Measurements from ENCODE around the gene ITGB7.
"Not testable (repeated sequence)": the region's sequence is repeated elsewhere in the genome, so short reads cannot be mapped to it uniquely, and the experiment has no call there.

ITGB7 gene

DNA sequence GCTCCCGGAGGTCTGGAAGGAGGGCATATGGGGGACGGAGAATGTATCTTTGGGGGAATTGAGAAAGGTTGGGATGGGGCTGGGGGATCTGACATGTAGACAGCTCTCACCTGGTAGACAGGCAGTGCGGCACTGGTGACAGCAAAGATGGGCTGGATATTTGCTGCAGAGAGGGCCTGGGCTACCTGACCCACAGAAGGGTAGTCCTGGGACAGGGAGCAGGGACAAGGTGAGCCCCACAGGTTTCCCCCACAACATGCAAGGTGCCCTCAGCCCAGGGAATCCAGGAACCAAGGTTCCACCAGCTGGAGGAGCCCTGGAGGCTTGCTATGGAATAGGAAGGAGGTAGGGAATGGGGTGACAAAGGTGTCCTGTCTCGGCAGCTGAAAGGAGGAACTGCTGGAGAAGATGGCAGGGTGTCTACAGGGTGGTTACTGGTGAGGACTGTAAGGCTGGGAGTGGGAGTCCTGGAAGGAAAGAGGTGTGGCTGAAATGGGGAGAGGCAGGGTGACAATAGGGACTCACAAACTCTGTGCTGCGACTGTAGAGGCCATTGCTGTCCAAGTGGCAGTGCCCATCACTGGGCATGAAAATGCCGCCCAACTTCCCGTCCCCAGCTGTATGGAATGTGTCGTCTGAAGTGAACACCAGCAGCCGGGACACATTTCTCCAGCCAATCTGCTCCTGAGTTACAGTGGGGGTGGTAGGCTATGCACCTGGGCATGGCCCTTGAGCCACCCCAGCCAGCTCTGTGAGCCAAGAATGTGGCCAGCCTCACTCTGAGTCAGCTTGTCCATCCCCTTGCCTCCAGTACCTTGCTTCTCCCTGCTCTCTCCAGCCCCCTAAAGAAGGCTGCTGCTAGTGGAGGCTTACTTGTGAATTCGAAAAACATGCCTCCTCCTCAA lies 11.3 kb downstream of the ITGB7 start:
- no peak for DNase-seq

DNA sequence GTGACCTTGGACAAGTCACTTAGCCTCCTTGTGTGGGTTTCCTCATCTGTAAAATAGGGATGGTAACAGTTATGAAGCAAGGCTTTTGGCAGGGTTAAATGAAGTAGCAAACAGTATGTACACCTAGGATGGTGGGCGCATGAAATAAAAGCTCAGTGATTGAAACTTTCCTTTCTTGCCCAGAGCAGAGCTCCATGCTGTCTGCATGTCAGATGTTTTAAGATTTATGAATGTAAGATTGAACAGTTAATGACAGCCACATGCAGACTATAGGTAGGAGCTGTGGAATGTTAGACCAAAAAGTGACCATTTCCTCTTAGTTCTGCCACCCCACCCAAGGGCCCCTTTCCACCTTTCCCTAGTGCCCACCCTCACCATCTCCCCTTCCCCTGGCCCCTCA lies 12.1 kb downstream of the ITGB7 start:
- DNase-seq, result no peak

DNA sequence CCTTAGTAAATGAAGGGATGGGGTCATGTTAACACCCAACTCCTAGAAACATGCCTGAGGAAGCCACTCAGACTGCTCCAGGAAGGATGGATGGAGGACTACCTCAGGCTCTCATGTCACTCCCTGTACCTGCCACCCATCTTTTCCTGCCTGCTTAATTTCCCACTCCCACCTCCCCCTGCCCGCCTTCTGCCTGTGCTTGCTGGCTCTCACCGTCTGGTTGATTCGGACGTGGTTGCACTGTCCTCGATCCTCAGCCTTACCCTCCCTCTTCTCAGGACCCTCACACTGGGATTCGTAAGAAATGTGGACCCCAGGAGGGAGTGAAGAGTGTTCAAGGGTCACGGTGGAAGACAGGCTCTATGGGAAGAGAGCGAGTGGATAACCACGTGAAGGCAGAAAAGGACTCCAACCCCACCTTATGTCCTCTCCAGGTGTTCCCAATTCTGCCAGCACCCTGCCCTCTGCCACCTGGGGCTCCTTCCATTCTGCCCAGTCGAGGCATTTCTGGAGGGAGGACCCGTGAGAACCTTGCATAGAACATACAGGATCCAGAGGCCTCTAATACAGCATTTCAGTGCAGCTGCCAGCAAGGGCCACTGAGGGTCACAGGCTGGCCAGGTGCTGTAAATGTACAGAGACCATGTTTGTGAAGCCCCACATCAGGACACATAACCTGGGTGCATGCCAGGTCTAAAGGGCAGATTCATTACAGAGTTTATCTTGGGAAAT lies 12.9 kb downstream of the ITGB7 start:
- no peak for DNase-seq

DNA sequence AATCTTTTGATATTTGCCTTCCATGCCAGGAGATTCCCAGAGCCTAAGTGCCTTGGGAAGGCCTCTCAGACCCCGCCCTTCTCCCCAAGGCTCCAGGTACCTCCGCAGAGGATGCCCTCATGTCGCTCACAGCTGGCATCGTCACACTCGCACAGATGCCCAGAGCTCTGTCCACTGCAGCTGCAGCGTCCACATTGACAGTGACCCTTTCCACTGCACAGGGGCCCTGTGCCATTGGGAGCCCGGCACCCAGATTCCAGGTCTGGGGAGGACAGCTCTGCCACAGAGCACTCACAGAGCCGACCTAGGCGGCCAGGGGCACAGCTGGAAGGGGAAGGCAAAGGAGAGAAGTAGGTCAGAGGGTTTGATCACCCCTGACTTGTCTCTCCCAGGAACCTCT lies 14.0 kb downstream of the ITGB7 start:
- no peak for DNase-seq

DNA sequence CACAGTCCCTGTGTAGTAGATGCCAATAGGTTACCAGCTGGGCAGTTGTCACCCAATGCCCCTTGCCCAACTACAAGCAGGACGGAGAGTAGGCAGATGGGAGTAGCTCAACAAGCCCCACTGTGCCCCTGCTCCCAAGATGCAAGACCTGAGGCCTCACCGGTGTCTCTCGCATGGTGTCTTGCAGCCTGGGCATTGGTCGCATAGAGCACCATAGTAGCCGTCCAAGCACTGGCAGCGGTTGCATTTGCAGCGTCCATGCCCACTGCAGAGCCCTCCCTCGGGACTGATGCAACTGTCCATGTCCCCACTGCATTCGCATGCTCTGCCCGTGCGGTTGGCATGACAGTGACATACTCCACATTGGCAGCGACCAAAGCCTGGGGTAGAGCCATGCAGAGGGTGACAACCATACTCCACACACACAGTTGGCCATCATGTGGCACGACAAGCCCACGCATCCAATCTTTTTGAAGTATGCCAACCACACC lies 14.5 kb downstream of the ITGB7 start:
- no peak for DNase-seq

DNA sequence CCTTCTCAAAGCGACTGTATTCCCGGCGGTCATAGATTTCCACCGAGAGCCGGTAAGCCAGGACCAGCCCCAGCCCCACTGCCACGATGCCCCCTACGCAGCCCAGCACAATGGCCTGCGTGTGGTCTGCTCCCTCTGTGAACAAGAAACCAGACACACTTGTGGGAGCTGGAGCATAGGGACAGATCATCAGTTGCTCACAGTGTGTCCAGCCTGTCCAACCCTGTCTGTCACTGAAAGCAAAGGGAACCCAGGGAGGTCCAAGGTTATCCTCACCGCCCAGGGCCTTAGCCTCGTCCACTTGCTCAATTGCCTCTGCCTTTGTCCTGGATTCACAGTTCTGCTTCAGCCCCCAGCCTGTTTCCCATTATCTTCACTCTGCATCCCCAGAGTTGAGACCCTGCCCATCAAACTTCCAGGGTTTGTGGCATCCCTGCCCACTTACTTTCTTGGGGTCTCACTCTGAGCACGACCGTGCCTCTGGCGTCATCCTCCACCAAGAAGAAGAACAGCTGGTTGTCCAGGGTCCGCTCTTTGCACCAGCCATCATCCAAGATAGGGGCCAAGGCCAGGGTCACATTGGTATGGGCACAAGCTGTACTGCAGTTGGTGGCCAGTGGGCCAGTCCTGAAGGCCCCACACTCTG lies 15.0 kb downstream of the ITGB7 start:
- no peak for DNase-seq

DNA sequence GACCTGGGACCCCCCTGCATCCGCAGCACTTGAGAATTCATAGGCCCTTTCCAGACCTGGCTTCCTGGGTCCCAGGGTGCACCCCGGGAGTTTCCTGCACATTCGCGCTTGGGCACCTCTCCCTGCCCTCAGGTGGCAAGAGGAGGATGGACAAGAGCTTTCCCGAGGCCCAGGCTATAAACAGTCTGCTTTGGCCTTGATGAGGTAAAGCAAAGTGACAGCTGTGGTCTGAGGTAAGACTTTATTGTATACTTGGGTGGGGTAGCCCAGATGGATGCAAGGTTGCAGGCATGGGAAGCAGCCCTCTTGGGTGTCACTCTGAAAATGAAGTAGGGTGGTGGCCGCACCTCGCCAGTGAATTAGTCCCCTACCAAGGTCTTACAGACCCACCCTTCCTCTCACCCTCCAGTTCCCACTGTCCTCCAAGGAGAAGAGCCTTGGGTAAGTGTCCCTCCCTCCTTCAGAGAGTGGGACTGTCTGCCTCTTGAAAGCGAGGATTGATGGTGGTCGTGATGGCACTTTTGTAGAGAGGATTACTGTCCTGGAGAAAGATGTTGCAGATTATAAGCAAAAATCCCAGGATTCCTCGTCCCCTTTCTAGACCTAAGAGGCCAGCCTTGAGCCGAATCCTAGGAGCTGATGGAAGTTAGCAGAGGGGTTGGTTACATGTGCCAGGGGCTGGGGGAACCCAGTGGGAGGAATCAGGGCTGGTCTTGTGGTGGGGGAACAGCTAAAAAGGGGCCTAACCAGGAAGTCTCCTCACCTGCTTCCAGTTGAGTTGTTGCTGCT lies 15.8 kb downstream of the ITGB7 start:
- DNase-seq, result no peak

DNA sequence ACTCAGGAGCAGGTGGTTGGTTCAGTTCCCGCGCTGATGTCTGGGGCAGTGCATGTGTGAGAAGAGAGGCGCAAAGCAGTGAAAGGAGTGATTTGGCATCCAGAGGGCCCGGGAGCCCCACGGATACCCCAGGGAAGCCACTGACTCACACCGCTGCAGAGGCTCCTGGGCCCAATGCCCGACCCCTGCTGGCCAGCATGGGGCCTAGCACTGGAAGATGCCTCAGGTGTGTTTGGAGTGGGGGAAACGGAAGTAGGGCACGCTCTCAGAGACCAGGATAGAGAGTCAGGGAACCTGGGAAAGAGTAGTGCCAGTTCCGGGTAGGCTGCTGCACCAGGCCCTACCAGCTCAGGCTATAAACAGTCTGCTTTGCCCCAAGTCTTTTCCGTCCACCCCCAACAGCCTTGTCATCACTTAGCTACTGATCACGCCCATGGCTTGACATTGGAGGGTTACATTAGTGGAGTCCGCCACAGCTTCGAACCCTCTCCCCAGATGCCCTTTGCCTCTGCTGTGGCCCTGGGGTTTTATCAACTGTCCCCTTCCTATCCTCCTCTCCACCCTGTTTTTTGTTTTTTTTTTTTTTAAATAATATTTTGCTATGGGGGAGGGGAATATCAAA lies 16.8 kb downstream of the ITGB7 start:
- peak; percentile 45 for DNase-seq

DNA sequence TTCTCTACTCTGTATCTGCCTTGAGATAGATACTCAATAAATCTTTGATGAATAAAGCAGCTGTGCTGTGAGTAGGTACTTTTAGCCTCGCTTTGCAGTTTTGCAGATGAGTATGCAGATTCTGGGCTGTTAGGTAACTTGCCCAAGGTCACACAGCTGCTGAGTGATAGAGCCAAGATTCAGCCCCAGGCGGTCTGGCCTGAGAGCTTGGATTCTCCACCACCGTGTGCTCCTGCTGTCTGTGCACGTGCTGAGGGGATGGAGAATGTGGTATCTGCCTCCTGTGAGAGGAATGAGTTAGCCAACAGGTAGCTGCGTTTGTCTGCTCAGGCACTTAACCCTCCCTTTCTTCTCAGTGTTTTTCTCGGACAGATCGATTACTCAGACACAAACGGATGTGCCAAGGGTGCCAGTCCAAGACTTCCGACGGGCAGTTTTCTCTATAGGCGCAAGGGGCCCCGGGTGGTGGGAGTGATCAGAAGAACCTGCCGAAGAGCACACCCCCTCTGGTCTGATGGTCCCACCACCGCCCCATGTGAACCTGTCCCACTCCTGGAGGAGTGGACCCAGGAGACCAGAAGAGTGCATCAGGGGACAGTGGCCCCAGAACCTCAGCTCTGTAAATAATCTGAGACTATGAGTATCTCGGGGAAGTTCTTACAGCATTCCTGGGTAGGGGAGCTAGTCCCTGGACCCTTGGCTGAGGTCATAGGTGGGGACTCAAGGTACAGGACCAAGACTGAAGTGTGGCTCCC lies 19.7 kb downstream of the ITGB7 start:
- DNase-seq, result no peak

DNA sequence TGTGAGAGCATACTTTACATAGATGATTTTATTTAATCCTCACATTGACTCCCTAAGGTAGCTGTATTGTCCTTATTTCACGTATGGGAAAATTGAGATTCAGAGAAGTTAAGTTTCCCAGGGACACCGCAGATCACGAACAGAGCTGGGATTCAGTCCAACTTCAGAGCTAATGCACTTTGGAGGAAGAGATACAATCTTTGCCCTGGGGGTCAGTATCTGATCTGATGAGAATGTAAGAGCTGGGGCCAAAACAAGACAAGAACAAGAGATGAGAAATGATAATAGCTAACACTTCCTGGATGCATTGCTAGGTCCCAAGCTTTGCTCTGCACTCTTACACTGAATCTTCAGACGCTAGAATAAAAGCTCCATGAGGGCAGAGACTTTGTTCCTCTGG lies 20.3 kb downstream of the ITGB7 start:
- no peak for DNase-seq

DNA sequence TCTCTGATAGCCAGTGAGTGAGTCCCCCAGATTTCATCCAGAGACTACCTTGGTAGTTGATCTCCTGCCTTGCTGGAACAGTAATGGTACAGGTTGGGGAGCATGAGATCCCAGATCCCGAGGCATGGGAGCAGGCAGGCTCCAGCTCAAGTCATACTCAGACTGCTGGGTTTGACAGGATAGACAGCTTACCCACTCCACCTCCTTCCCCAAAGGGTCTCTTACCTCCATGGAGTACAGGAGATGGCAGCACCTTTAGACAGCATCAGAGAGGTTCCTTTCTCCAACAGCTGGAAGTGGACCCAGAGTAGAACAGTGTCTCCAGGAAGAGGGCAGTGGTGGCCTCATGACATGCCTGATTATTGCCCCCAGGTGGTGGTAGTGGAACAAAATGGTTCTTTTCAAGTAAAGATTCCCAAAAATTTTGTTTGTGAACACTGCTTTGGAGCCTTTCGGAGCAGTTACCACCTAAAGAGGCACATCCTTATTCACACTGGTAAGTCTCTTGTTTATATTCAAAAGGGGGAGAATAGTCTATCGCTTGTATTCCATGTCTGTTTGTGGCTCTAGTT lies 21.4 kb downstream of the ITGB7 start:
- DNase-seq, result no peak

DNA sequence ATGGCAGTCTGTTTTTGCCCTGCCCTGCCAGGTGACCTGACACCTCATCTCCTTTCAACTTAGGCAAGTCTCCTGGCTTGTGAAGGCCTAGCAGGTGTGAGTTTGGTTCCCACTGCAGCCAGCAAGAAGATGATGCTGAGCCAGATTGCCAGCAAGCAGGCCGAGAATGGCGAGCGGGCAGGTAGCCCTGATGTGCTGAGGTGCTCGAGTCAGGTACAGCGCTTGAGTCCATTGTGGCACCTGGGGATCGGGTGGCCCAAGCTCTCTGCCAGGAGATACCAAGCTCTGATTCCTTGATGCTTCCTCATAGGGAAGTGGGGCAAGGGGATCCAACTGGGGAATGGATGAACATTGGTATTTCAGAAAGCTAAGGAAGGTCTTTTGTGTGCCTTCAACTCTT lies 22.2 kb downstream of the ITGB7 start:
- no peak for DNase-seq

DNA sequence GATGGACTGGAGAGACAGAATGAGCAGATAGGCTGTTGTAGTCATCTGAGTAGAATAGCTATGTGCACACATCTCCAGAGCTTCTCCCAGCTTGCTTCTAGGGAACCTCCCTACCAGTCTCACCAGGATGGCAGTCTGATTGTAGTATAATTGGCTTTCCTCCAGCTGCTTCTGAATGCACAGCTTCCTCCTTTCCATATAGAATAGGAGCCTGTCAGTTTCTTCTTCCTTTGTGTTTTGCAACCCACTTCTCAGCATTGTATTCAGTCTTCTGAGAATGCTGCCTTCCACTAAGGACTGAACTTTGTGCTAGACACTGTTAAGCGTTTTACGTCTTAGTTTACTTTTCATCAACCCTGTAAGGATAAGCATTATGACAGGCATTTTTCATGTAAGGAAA lies 24.1 kb downstream of the ITGB7 start:
- no peak for DNase-seq

DNA sequence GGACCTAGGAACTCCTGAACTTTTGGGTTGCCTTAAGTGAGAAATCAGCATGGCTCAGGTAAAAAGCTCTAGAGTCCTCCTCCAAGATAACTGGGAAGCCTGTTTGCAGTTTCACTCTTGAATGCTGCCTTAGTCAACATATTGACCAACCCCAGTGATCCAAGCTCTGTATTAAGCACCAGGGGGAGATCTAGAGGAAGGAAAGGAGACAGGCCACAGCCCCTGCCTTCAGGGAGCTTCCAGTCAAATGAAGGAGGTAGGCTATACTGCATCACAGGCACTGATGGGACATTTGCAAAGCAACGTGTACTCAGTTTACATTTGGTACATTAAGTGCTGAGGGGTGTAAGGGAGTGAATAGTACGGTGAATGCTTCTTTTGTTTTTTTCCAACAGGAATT lies 25.1 kb downstream of the ITGB7 start:
- DNase-seq, result no peak

DNA sequence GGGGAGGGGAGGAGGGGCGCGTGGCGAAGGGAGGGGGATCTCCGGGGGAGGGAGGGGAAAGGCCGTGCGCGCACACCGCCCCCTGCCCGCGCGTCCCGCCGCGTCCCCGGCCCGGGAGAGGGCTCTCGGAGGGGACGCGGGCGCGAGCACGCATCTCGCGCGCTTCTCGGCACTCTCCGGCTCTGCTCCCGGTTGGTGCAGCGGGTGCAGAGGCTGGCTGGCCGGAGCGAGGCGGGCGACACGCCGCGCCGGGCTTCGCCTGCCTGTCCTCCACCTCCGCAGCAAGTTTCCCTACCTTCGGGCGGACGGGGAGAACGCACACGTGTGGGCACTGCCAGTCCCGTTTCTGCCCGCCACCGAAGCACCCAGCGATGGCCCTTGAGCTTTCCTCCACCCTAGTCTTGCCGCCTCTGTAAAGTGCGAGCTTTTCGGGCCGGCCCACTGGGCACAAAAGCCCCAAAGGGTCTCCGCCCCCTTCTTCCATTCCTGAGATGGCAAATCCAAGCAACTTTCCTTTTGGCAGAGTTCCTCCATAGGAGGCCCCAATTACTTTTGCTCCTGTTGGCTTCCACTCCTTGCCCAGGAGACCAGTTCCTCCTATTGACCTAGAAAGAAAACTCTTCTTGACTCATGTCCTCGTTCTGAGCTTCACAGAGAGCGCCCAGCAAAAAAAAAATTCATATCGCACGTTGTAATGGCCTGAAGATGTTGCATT lies 26.0 kb downstream of the ITGB7 start:
- peak; percentile 73 for DNase-seq

DNA sequence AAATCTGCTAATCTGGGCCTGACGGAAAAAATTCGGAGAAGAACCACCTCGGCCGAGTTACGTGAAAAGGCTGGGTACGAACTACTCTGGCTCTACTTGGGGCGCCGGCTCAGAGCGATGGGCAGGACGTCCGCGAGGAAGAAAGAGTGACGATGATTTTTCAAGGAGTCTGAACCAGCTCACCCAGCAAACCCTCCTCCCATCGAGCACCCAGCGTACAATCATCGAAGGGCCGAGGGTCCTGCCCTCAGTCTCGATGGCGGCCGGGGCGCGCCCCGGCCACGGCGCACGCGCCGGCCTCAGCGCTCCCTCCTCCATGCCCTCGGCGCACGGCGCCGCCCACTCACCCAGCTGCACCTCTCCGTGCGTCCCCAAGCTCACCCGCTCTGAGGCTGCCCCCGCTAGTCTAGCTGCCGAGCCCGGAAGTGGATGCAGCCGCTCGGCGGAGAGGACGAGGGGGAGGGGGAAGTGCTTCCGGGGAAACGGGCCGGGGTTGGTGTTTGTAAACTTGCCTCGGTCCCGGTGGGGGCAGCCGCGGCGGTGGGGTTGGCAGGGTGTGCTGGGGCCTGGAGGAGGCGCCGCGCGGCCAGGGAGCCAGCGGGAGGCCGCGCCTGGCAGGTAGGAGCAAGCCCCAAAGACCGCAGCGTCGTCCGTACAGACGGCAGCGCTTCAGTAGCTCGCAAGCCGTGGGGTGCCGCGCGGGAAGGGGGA lies 26.7 kb downstream of the ITGB7 start, which contains the start of the genes CSAD and ZNF740:
TSS of gene CSAD (minus strand) at position 706 of the 711 bp plus-strand sequence. CDS start 7,455 bp downstream, outside the sequence.
TSS of gene ZNF740 (plus strand) at position 503 of the 711 bp plus-strand sequence. CDS start 1,262 bp downstream, outside the sequence.
- DNase-seq, result peak; percentile 97

DNA sequence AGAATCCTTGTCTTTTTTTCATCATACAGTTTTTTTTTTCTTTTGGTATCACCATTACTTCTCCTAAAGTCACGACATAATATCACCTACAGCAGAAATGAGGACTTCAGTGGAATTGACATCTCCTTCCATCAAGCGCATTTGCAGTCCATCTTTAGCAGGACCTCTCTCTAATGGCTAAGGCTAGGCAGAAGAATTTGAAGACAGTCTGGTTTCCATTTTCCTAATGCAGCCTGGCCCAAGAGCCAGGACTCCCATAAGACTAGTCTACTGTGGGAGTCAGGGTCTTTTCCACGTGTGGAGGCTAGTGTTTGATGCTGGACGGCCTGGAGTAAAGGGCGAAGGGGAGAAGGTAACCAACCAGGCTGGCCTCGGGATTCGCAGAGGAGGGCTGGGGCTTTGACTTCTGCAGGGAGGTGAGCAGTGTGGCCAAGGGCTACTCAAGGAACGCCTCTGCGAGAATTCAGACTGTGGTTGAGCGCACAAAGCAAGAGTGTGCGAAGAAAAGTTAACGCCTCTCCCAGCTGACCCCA lies 27.3 kb downstream of the ITGB7 start:
- peak; percentile 27 for DNase-seq

DNA sequence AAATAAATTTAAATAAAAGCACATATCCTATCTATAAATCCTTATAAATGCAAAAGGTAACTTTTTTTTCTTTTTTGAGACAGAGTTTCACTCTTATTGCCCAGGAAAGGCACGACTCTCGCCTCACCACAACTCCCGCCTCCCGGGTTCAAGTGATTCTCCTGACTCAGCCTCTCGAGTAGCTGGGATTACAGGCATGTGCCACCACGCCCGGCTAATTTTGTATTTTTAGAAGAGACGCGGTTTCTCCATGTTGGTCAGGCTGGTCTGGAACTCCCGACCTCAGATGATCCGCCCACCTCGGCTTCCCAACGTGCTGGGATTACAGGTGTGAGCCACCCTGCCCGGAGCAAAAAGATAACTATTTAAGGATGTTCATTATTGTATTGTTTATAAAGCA lies 28.2 kb downstream of the ITGB7 start:
- not testable (repeated sequence) for DNase-seq

DNA sequence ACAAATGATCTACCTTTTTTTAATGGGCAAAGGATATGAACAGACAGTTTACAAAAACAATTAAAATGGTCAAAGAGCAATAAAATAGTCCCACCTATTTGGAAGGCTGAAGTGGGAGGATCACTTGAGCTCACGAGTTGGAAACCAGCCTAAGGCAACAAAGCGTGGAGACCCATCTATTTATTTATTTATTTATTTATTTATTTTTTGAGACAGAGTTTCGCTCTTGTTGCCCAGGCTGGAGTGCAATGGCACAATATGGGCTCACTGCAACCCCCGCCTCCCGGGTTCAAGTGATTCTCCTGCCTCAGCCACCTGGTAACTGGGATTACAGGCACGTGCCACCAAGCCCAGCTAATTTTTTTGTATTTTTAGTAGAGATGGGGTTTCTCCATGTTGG lies 29.6 kb downstream of the ITGB7 start:
- DNase-seq, result not testable (repeated sequence)

Measured in stimulated activated CD4-positive, alpha-beta T cell treated with anti-CD3 and anti-CD28 coated beads, Interleukin-12 subunit alpha, Interleukin-12 subunit beta, amount 100 ng/mL, for 4 hours (primary cell).